Measurements from ENCODE around the gene LRRC28.

Gene LRRC28

DNA sequence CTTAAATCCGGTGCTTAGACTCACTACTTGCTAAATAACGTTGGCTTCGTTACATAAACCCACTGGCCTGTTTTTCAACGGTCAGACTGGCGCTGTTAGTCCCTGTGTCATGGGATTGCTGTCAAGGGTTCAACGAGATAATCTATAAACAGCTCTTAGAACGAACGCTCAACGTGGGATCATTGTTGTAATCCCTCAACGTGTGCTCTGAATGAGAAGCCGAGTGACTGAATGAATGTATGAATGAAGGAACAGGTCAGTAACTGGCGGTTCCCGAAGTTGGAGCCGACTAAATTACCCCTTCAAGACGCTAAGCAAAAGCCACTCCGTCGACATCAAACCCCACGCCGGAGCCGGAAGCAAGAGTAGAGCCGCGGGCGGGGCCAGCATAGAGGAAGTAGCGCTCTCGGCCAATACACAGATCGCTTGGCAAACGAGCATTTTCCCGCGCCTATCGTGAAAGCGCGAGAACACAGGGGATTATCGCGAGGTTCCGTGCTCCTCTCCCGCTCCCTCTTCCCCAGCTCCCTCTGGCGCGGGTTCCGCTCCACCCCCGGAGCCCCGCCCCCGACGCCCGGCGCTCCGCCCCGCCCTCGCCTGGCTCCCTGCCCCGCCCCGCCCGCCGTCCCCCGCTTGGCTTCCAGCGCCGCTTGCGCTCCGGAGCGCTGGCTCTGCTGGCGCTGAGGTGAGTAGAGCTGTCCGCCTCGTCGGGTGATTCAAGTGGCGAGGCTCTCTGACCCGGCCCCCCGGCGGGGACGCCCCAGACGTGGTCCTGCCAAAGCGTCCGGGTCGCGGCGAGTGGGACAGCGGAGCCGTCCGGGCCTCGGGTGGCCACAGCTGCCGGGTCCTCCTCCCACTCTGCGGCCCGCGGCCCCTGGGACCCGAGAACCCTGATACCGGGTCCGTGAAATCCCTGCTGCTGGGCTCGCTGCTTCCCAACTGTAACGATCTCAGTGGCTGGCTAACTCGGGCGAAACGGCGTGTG is at the start of gene LRRC28:
Gene LRRC28, plus strand, starts transcription at position 625 of the 985 bp plus-strand sequence. CDS start 4,477 bp downstream, outside the sequence.
- Histone ChIP-seq H3K4me3 (ENCODE audit: low read depth, low read length) (peak within 1 kb of the TSS; percentile 88), H3K9me3 (ENCODE audit: control insufficient read depth, insufficient read depth, low read depth, low read length) (no peaks in the 10 kb centered on the region), H3K36me3 (ENCODE audit: control insufficient read depth in 2 of 2, insufficient read depth in 1 of 2, low read length in 2 of 2) (peaks cover 0 to 4% of the 10 kb centered on the region in 2 experiments; a peak in 2 of 3 replicates), H3K4me1 (ENCODE audit: control insufficient read depth, insufficient read depth, low read length) (peaks cover 18% of the 10 kb centered on the region; the same call in 1 of the 2 replicates), H3K27ac (ENCODE audit: extremely low read depth, low read depth, low read length) (peak within 1 kb of the TSS; percentile 93)
- CTCF ChIA-PET = interaction anchor here (0.6 to 4.9 kb wide), 7 partner anchors 21 to 1088 kb away, joined by 3 to 36 read pairs (median 3); no protein-coding TSS in a partner anchor
- POLR2A ChIA-PET = interaction anchor here (0.5 to 2.9 kb wide), 13 partner anchors 9 to 482 kb away, joined by 3 to 14 read pairs (median 5); partner anchors contain the start of genes LYSMD4 and MEF2A
- TF ChIP-seq, protein P1, sequence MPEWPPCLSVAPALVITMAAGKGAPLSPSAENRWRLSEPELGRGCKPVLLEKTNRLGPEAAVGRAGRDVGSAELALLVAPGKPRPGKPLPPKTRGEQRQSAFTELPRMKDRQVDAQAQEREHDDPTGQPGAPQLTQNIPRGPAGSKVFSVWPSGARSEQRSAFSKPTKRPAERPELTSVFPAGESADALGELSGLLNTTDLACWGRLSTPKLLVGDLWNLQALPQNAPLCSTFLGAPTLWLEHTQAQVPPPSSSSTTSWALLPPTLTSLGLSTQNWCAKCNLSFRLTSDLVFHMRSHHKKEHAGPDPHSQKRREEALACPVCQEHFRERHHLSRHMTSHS (tag by site-specific recombination; IDR thresholded peaks at IDR 0.05) = no peak
- TF ChIP-seq ZNF138 (tag by site-specific recombination; IDR thresholded peaks at IDR 0.05; ENCODE audit: borderline replicate concordance) (no peak), GFI1B (tag by site-specific recombination; IDR thresholded peaks at IDR 0.05) (no peak), ZFHX2 (tag by site-specific recombination; conservative IDR thresholded peaks at IDR 0.05) (peak; percentile 12; the same call in 1 of the 2 replicates), ZNF202 (tag by site-specific recombination; IDR thresholded peaks at IDR 0.05; ENCODE audit: borderline replicate concordance) (no peak), ZBTB8A (tag by site-specific recombination; IDR thresholded peaks at IDR 0.05) (no peak), MZF1 (tag by site-specific recombination; IDR thresholded peaks at IDR 0.05; ENCODE audit: borderline replicate concordance) (no peak), ZNF621 (tag by site-specific recombination; IDR thresholded peaks at IDR 0.05) (no peak), HOXA7 (CRISPR knock-in tag; IDR thresholded peaks at IDR 0.05; ENCODE audit: borderline replicate concordance) (no peak), ZNF248 (tag by site-specific recombination; IDR thresholded peaks at IDR 0.05) (no peak), ZNF223 (tag by site-specific recombination; IDR thresholded peaks at IDR 0.05) (no peak), ZBTB7A (tag by site-specific recombination; IDR thresholded peaks at IDR 0.05; ENCODE audit: low read depth) (no peak), ZNF266 (tag by site-specific recombination; IDR thresholded peaks at IDR 0.05; ENCODE audit: low read depth) (no peak), ZNF404 (tag by site-specific recombination; IDR thresholded peaks at IDR 0.05) (no peak), ZNF629 (tag by site-specific recombination; IDR thresholded peaks at IDR 0.05) (peak; percentile 63; the same call in 1 of the 2 replicates), ZNF530 (tag by site-specific recombination; IDR thresholded peaks at IDR 0.05; ENCODE audit: low read depth) (no peak), ZNF2 (tag by site-specific recombination; IDR thresholded peaks at IDR 0.05) (peak; percentile 74), YY1 (tag by site-specific recombination; IDR thresholded peaks at IDR 0.05) (no peak), MEIS1 (CRISPR knock-in tag; IDR thresholded peaks at IDR 0.05; ENCODE audit: borderline replicate concordance) (no peak), ZNF76 (tag by site-specific recombination; IDR thresholded peaks at IDR 0.05; ENCODE audit: borderline replicate concordance, low read depth) (peak; percentile 24; the same call in 1 of the 2 replicates), ZNF350 (tag by site-specific recombination; IDR thresholded peaks at IDR 0.05) (no peak)
- TF ChIP-seq, protein P2, sequence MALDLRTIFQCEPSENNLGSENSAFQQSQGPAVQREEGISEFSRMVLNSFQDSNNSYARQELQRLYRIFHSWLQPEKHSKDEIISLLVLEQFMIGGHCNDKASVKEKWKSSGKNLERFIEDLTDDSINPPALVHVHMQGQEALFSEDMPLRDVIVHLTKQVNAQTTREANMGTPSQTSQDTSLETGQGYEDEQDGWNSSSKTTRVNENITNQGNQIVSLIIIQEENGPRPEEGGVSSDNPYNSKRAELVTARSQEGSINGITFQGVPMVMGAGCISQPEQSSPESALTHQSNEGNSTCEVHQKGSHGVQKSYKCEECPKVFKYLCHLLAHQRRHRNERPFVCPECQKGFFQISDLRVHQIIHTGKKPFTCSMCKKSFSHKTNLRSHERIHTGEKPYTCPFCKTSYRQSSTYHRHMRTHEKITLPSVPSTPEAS (tag by site-specific recombination; IDR thresholded peaks at IDR 0.05) = no peak
- TF ChIP-seq, protein P3, sequence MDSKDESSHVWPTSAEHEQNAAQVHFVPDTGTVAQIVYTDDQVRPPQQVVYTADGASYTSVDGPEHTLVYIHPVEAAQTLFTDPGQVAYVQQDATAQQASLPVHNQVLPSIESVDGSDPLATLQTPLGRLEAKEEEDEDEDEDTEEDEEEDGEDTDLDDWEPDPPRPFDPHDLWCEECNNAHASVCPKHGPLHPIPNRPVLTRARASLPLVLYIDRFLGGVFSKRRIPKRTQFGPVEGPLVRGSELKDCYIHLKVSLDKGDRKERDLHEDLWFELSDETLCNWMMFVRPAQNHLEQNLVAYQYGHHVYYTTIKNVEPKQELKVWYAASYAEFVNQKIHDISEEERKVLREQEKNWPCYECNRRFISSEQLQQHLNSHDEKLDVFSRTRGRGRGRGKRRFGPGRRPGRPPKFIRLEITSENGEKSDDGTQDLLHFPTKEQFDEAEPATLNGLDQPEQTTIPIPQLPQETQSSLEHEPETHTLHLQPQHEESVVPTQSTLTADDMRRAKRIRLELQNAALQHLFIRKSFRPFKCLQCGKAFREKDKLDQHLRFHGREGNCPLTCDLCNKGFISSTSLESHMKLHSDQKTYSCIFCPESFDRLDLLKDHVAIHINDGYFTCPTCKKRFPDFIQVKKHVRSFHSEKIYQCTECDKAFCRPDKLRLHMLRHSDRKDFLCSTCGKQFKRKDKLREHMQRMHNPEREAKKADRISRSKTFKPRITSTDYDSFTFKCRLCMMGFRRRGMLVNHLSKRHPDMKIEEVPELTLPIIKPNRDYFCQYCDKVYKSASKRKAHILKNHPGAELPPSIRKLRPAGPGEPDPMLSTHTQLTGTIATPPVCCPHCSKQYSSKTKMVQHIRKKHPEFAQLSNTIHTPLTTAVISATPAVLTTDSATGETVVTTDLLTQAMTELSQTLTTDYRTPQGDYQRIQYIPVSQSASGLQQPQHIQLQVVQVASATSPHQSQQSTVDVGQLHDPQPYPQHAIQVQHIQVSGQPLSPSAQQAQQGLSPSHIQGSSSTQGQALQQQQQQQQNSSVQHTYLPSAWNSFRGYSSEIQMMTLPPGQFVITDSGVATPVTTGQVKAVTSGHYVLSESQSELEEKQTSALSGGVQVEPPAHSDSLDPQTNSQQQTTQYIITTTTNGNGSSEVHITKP (tag by site-specific recombination; IDR thresholded peaks at IDR 0.05) = no peak; the same call in 1 of the 2 replicates
- TF ChIP-seq, protein P4, sequence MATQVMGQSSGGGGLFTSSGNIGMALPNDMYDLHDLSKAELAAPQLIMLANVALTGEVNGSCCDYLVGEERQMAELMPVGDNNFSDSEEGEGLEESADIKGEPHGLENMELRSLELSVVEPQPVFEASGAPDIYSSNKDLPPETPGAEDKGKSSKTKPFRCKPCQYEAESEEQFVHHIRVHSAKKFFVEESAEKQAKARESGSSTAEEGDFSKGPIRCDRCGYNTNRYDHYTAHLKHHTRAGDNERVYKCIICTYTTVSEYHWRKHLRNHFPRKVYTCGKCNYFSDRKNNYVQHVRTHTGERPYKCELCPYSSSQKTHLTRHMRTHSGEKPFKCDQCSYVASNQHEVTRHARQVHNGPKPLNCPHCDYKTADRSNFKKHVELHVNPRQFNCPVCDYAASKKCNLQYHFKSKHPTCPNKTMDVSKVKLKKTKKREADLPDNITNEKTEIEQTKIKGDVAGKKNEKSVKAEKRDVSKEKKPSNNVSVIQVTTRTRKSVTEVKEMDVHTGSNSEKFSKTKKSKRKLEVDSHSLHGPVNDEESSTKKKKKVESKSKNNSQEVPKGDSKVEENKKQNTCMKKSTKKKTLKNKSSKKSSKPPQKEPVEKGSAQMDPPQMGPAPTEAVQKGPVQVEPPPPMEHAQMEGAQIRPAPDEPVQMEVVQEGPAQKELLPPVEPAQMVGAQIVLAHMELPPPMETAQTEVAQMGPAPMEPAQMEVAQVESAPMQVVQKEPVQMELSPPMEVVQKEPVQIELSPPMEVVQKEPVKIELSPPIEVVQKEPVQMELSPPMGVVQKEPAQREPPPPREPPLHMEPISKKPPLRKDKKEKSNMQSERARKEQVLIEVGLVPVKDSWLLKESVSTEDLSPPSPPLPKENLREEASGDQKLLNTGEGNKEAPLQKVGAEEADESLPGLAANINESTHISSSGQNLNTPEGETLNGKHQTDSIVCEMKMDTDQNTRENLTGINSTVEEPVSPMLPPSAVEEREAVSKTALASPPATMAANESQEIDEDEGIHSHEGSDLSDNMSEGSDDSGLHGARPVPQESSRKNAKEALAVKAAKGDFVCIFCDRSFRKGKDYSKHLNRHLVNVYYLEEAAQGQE (tag by site-specific recombination; IDR thresholded peaks at IDR 0.05) = 0 out of 2 replicates have a peak, but pooled peaks have one; percentile 36
- TF ChIP-seq, protein P5, sequence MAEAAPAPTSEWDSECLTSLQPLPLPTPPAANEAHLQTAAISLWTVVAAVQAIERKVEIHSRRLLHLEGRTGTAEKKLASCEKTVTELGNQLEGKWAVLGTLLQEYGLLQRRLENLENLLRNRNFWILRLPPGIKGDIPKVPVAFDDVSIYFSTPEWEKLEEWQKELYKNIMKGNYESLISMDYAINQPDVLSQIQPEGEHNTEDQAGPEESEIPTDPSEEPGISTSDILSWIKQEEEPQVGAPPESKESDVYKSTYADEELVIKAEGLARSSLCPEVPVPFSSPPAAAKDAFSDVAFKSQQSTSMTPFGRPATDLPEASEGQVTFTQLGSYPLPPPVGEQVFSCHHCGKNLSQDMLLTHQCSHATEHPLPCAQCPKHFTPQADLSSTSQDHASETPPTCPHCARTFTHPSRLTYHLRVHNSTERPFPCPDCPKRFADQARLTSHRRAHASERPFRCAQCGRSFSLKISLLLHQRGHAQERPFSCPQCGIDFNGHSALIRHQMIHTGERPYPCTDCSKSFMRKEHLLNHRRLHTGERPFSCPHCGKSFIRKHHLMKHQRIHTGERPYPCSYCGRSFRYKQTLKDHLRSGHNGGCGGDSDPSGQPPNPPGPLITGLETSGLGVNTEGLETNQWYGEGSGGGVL (tag by site-specific recombination; IDR thresholded peaks at IDR 0.05) = peak; percentile 96; the same call in 1 of the 2 replicates
